Measurements from ENCODE around the gene SHISAL2B. TPM values are rescaled to one million over a fixed set of nuclear protein-coding genes. Genes with fewer than 3 reads are reported as not detected.

The SHISAL2B gene
- total and polyA plus RNA-seq, 2 donors (not counting 3 experiments of a cell fraction or from before 2014, with no cell fraction given), result not detected

DNA sequence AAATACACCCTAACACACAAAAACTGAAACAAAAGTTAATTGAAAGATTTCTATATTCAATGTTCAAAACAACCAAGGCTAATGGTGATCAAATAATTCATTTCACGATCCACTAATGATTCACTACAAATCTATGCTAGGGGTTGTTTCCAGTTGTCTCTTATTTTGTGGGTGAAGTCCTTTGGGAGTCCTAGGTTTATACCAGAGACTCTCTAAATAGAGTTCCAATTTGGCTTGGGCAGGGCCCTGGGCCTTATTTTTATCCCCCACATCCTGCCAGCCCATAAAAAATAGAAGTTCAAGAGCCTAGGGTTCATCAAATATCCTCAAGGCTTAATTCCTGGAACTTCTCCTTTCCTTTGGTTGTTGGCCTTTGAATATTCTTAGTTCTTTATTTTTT lies 52.1 kb downstream of the SHISAL2B start:
- no peak overlapping the region for H3K9ac ChIP-seq (replicated peaks; ENCODE audit: extremely low read depth, insufficient read depth, low read length)
- BruUV-seq (replicated peaks), result no TSS peak
- ChIA-PET CTCF (no interaction called here), POLR2A (no interaction called here)
- no peak overlapping the region for H3K4me3 ChIP-seq (replicated peaks in 1 of 3; ENCODE audit: insufficient read depth in 1 of 3, low read depth in 1 of 3, low read length in 3 of 3)
- no peak overlapping the region for H3K4me2 ChIP-seq (ENCODE audit: insufficient read depth, low read length)
- DNase-seq (ENCODE audit: low read depth, low spot score) (no peak), FAIRE-seq (no peak)
- no peaks in the 10 kb centered on the region for H4K20me1 ChIP-seq (replicated peaks; ENCODE audit: control insufficient read depth, extremely low read depth, insufficient read depth, low read length)
- peaks cover 3 to 6% of the 10 kb centered on the region in 2 experiments for H3K36me3 ChIP-seq (ENCODE audit: control insufficient read depth in 2 of 2, extremely low read depth in 1 of 2, insufficient read depth in 2 of 2, low read length in 2 of 2)
- H3K27me3 ChIP-seq (ENCODE audit: control insufficient read depth in 2 of 2, insufficient read depth in 2 of 2, low read length in 2 of 2), result no peaks in the 10 kb centered on the region
- TF ChIP-seq POLR2A (IDR thresholded peaks at IDR 0.05; ENCODE audit: low read depth, low read length), result no peak
- no peak for TF ChIP-seq MYC (IDR thresholded peaks at IDR 0.05; ENCODE audit: low read depth, low read length)
- TF ChIP-seq, protein P1, sequence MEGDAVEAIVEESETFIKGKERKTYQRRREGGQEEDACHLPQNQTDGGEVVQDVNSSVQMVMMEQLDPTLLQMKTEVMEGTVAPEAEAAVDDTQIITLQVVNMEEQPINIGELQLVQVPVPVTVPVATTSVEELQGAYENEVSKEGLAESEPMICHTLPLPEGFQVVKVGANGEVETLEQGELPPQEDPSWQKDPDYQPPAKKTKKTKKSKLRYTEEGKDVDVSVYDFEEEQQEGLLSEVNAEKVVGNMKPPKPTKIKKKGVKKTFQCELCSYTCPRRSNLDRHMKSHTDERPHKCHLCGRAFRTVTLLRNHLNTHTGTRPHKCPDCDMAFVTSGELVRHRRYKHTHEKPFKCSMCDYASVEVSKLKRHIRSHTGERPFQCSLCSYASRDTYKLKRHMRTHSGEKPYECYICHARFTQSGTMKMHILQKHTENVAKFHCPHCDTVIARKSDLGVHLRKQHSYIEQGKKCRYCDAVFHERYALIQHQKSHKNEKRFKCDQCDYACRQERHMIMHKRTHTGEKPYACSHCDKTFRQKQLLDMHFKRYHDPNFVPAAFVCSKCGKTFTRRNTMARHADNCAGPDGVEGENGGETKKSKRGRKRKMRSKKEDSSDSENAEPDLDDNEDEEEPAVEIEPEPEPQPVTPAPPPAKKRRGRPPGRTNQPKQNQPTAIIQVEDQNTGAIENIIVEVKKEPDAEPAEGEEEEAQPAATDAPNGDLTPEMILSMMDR (IDR thresholded peaks at IDR 0.05; ENCODE audit: extremely low read depth in 1 of 2, insufficient read depth in 1 of 2, low read depth in 1 of 2, low read length in 2 of 2), result no peak
- no peak for TF ChIP-seq EZH2 (IDR thresholded peaks at IDR 0.05; ENCODE audit: borderline replicate concordance, low read depth, low read length, severe bottlenecking)
- no peak for TF ChIP-seq JUN (IDR thresholded peaks at IDR 0.05; ENCODE audit: borderline replicate concordance, insufficient read depth, insufficient read length, low read depth)
- TF ChIP-seq GATA2 (IDR thresholded peaks at IDR 0.05; ENCODE audit: insufficient read depth, insufficient read length, low read depth, low read length), result no peak
- no peak for TF ChIP-seq MAX (IDR thresholded peaks at IDR 0.05; ENCODE audit: insufficient read depth, insufficient read length)
- no peak for TF ChIP-seq FOS (IDR thresholded peaks at IDR 0.05; ENCODE audit: borderline replicate concordance, insufficient read depth, low read length)
- TF ChIP-seq POLR2AphosphoS5 (IDR thresholded peaks at IDR 0.05; ENCODE audit: insufficient read depth, low read depth, low read length), result no peak
- no peaks in the 10 kb centered on the region for H3K4me1 ChIP-seq (ENCODE audit: control insufficient read depth, extremely low read depth, insufficient read depth, low read length)
- intact Hi-C loops (cut with micrococcal nuclease), result no loop called here
- dilution Hi-C loops (cut with MboI; ENCODE audit: extremely low pct_ligation_motif_present, low sequenced_read_pairs), result no loop called here
- H3K9me1 ChIP-seq (replicated peaks; ENCODE audit: control insufficient read depth, extremely low read depth, insufficient read depth, low read length), result no peaks in the 10 kb centered on the region
- H3K79me2 ChIP-seq (ENCODE audit: control insufficient read depth, insufficient read depth, low read length), result peaks cover 11% of the 10 kb centered on the region
- H2AFZ ChIP-seq (ENCODE audit: low read depth, low read length), result no peak overlapping the region
- no peak overlapping the region for H3K27ac ChIP-seq (ENCODE audit: insufficient read depth, low read depth, low read length)
- H3K9me3 ChIP-seq (replicated peaks; ENCODE audit: control insufficient read depth, insufficient read depth, low read length), result no peaks in the 10 kb centered on the region

All from endothelial cell of umbilical vein (primary cell).